SU-DHL-6 (cell line): ENCODE data around the gene IGF2.

Source experiments
- CTCF ChIP-seq: fragments of 200-600 bp; sonication (generic); IDR thresholded peaks from one replicate; pipeline ENCODE4 v1.5.1; 2017; ENCODE audit warnings: antibody characterized with exemption, mild to moderate bottlenecking, low read length, moderate library complexity; ENCODE audit not compliant: insufficient read depth, poor library complexity, severe bottlenecking
- EZH2phosphoT487 ChIP-seq: fragments of 200-600 bp; sonication (generic), shearing (Covaris generic); conservative IDR thresholded peaks from 2 replicates; pipeline ENCODE4 v1.6.1; 2018; ENCODE audit warnings: mild to moderate bottlenecking, antibody characterized with exemption, low read length, moderate library complexity, mixed read lengths

- TF ChIP-seq CTCF (no peak), EZH2phosphoT487 (no peak)
Measured at GRCh38 chr11:2168286-2169004, 29.3 kb upstream of the IGF2 start.
